WI38 (cell line): ENCODE data around the gene NFIA.

Experiments
- H3K4me3 ChIP-seq: 2 replicates; pipeline ENCODE4 v1.5.1; 2011; ENCODE audit warnings: low read depth, mild to moderate bottlenecking, control low read depth, low read length
- CTCF ChIP-seq: IDR thresholded peaks from 2 replicates; pipeline ENCODE4 v1.5.1; 2012; ENCODE audit warnings: low read depth, mild to moderate bottlenecking, control low read depth, low read length

The NFIA gene

GRCh38 chr1:61109910-61110309, 27.5 kb downstream of the NFIA start:
- TF ChIP-seq CTCF: no peak
- H3K4me3 ChIP-seq: no peak overlapping the region

- TF ChIP-seq CTCF: no peak
These were observed 28.2 kb downstream of the NFIA start for GRCh38 chr1:61110554-61110953.

GRCh38 chr1:61111084-61112004, 29.0 kb downstream of the NFIA start:
- no peak for TF ChIP-seq CTCF
- H3K4me3 ChIP-seq: no peak overlapping the region

More at GRCh38 chr1:61110554-61110953, 28.2 kb downstream of the NFIA start:
- H3K4me3 ChIP-seq: no peak overlapping the region

GRCh38 chr1:61114178-61114870, 32.0 kb downstream of the NFIA start:
- no peak for TF ChIP-seq CTCF
- H3K4me3 ChIP-seq: no peak overlapping the region

- no peak overlapping the region for H3K4me3 ChIP-seq
- no peak for TF ChIP-seq CTCF
These were observed 33.1 kb downstream of the NFIA start for GRCh38 chr1:61115436-61115835.

GRCh38 chr1:61116421-61116820, 34.1 kb downstream of the NFIA start:
- no peak for TF ChIP-seq CTCF
- H3K4me3 ChIP-seq: no peak overlapping the region

- no peak overlapping the region for H3K4me3 ChIP-seq
- TF ChIP-seq CTCF: no peak
These were observed 34.9 kb downstream of the NFIA start for GRCh38 chr1:61117283-61117682.
